Activated CD4-positive, alpha-beta T cell treated with anti-CD3 and anti-CD28 coated beads, Interleukin-10, Interleukin-2, amounts not matched to agents 100 ng/mL and 50 ng/mL, durations not matched to agents 16 hours and 8 hours (primary cell): ENCODE measurements around the gene EFEMP1.

ENCODE experiments used
- DNase-seq: peaks from one replicate; pipeline ENCODE4 v3.0.0-alpha.2; 2020

EFEMP1 gene

GRCh38 chr2:55932843-55933242 is 9.3 kb upstream of the EFEMP1 start:
- no peak for DNase-seq

- DNase-seq = no peak
Measured at GRCh38 chr2:55931281-55931680, 7.7 kb upstream of the EFEMP1 start.

- DNase-seq = no peak
Measured at GRCh38 chr2:55929476-55929875, 5.9 kb upstream of the EFEMP1 start.

GRCh38 chr2:55926974-55927373 is 3.4 kb upstream of the EFEMP1 start:
- no peak for DNase-seq

GRCh38 chr2:55926246-55926645 is 2.7 kb upstream of the EFEMP1 start:
- no peak for DNase-seq

- DNase-seq = no peak
Measured at GRCh38 chr2:55923982-55924321, 370 bp upstream of the EFEMP1 start.

- no peak for DNase-seq
Measured at GRCh38 chr2:55922291-55922907, 1.2 kb downstream of the EFEMP1 start.

- DNase-seq = no peak
Measured at GRCh38 chr2:55919574-55919973, 4.0 kb downstream of the EFEMP1 start.

- DNase-seq = no peak
Measured at GRCh38 chr2:55918856-55919255, 4.7 kb downstream of the EFEMP1 start.

GRCh38 chr2:55917713-55918390 is 5.7 kb downstream of the EFEMP1 start:
- DNase-seq = no peak

GRCh38 chr2:55917117-55917516 is 6.5 kb downstream of the EFEMP1 start:
- DNase-seq = no peak

GRCh38 chr2:55916473-55917049 is 7.0 kb downstream of the EFEMP1 start:
- no peak for DNase-seq

GRCh38 chr2:55914786-55915185 is 8.8 kb downstream of the EFEMP1 start:
- no peak for DNase-seq

GRCh38 chr2:55912926-55913325 is 10.7 kb downstream of the EFEMP1 start:
- DNase-seq = no peak

GRCh38 chr2:55910077-55910476 is 13.5 kb downstream of the EFEMP1 start:
- DNase-seq = no peak

GRCh38 chr2:55907686-55908085 is 15.9 kb downstream of the EFEMP1 start:
- no peak for DNase-seq

GRCh38 chr2:55906993-55907392 is 16.6 kb downstream of the EFEMP1 start:
- DNase-seq = no peak

- DNase-seq = no peak
Measured at GRCh38 chr2:55903727-55904126, 19.9 kb downstream of the EFEMP1 start.

- DNase-seq = no peak
Measured at GRCh38 chr2:55902971-55903370, 20.6 kb downstream of the EFEMP1 start.

- no peak for DNase-seq
Measured at GRCh38 chr2:55902429-55902828, 21.2 kb downstream of the EFEMP1 start.

GRCh38 chr2:55901941-55902340 is 21.6 kb downstream of the EFEMP1 start:
- DNase-seq = no peak

GRCh38 chr2:55901322-55901721 is 22.3 kb downstream of the EFEMP1 start:
- DNase-seq = no peak

GRCh38 chr2:55899881-55900280 is 23.7 kb downstream of the EFEMP1 start:
- DNase-seq = no peak

- DNase-seq = no peak
Measured at GRCh38 chr2:55898386-55899040, 25.1 kb downstream of the EFEMP1 start.
